Cardiac muscle cell (in vitro differentiated cells and primary cell): ENCODE data around the gene NAV2. TPM values are rescaled to one million over a fixed set of nuclear protein-coding genes. Genes with fewer than 3 reads are reported as not detected.
A peak's percentile ranks its signal among the peaks of the same experiment; 100 is the strongest.

Source experiments
- DNase-seq, 2 donors: peaks; one replicate each; pipeline versions ENCODE4 v3.0.0 to v3.0.0-alpha.2; 2010 to 2017; ENCODE audit warnings: low read depth in 1 of 2, low spot score in 1 of 2
- H3K27ac ChIP-seq: fragments of 200-600 bp; sonication (generic); 2 replicates; pipeline ENCODE4 v1.5.1; 2016
- H3K27me3 ChIP-seq: fragments of 200-600 bp; sonication (generic); 2 replicates; pipeline ENCODE4 v1.6.0; 2016; ENCODE audit warnings: control low read depth
- H3K36me3 ChIP-seq: fragments of 200-600 bp; sonication (generic); 2 replicates; pipeline ENCODE4 v1.5.1; 2016; ENCODE audit warnings: control low read depth
- H3K4me1 ChIP-seq: fragments of 200-600 bp; sonication (generic); 2 replicates; pipeline ENCODE4 v1.8.1; 2017; ENCODE audit warnings: low read depth, mild to moderate bottlenecking, mixed run types
- H3K4me3 ChIP-seq: fragments of 200-600 bp; sonication (generic); 2 replicates; pipeline ENCODE4 v1.5.1; 2016; ENCODE audit warnings: mild to moderate bottlenecking
- H3K9me3 ChIP-seq: fragments of 200-600 bp; sonication (generic); 2 replicates; pipeline ENCODE4 v1.5.1; 2017; ENCODE audit warnings: low read depth, mild to moderate bottlenecking, control low read depth
- CTCF ChIP-seq: IDR thresholded peaks from 2 replicates; pipeline ENCODE4 v1.5.1; 2012; ENCODE audit warnings: low read depth, mild to moderate bottlenecking, low read length
- polyA plus RNA-seq: library from polyadenylated mRNA; unstranded; fragments of >200 nt; fragmentation: Nextera tagmentation; extraction: Ambion mirVana; gene quantifications from 2 replicates; pipeline ENCODE4 v1.2.1, GENCODE V29; 2016
- total RNA-seq: library from RNA; depleted of rRNA; stranded (reverse); fragments of >200 nt; gene quantifications from 2 replicates; pipeline ENCODE4 v1.2.3, GENCODE V29; 2016

NAV2 gene
- total and polyA plus RNA-seq, 2 experiments from 2014 or later, result 113 to 164 TPM

- H3K9me3 ChIP-seq, result no peaks in the 10 kb centered on the region
Measured at GRCh38 chr11:19675397-19675796, 37.2 kb upstream of the NAV2 start.

GRCh38 chr11:19676475-19677380, 35.9 kb upstream of the NAV2 start:
- Histone ChIP-seq H3K4me3 (no peak overlapping the region), H3K9me3 (no peaks in the 10 kb centered on the region), H3K27ac (no peak overlapping the region), H3K4me1 (peaks cover 15% of the 10 kb centered on the region), H3K27me3 (peaks cover 73% of the 10 kb centered on the region), H3K36me3 (no peaks in the 10 kb centered on the region)
- no peak for TF ChIP-seq CTCF
- peak in 1 of 2 donors; percentile 46 for DNase-seq

More at GRCh38 chr11:19675397-19675796, 37.2 kb upstream of the NAV2 start:
- no peak overlapping the region for H3K27ac ChIP-seq
- peaks cover 73% of the 10 kb centered on the region for H3K27me3 ChIP-seq
- H3K4me1 ChIP-seq, result peaks cover 15% of the 10 kb centered on the region
- H3K4me3 ChIP-seq, result no peak overlapping the region
- no peak for DNase-seq
- no peak for TF ChIP-seq CTCF
- no peaks in the 10 kb centered on the region for H3K36me3 ChIP-seq

GRCh38 chr11:19677381-19678080, 35.1 kb upstream of the NAV2 start:
- no peak for TF ChIP-seq CTCF
- peak in 1 of 2 donors; percentile 31 for DNase-seq
- Histone ChIP-seq H3K9me3 (no peaks in the 10 kb centered on the region), H3K4me1 (peaks cover 15% of the 10 kb centered on the region), H3K36me3 (no peaks in the 10 kb centered on the region), H3K27ac (no peak overlapping the region), H3K27me3 (peaks cover 73% of the 10 kb centered on the region), H3K4me3 (no peak overlapping the region)

- Histone ChIP-seq H3K27ac (no peak overlapping the region), H3K4me1 (no peaks in the 10 kb centered on the region), H3K9me3 (no peaks in the 10 kb centered on the region), H3K36me3 (no peaks in the 10 kb centered on the region), H3K27me3 (peaks cover 67% of the 10 kb centered on the region), H3K4me3 (no peak overlapping the region)
- TF ChIP-seq CTCF, result no peak
- peak; percentile 25 to 97 for DNase-seq
Measured at GRCh38 chr11:19679952-19680828, 32.4 kb upstream of the NAV2 start.

- no peak for DNase-seq
- no peak for TF ChIP-seq CTCF
- Histone ChIP-seq H3K27ac (no peak overlapping the region), H3K36me3 (no peaks in the 10 kb centered on the region), H3K27me3 (peaks cover 69% of the 10 kb centered on the region), H3K4me1 (no peaks in the 10 kb centered on the region), H3K9me3 (no peaks in the 10 kb centered on the region), H3K4me3 (no peak overlapping the region)
Measured at GRCh38 chr11:19680829-19681368, 31.7 kb upstream of the NAV2 start.
